KG1 (cell line): Measurements from ENCODE around the gene RBPJL.

Experiments used
- DNase-seq: peaks from one replicate; lab custom pipeline; 2025; lab: John Stamatoyannopoulos, UW

The RBPJL gene, protein sequence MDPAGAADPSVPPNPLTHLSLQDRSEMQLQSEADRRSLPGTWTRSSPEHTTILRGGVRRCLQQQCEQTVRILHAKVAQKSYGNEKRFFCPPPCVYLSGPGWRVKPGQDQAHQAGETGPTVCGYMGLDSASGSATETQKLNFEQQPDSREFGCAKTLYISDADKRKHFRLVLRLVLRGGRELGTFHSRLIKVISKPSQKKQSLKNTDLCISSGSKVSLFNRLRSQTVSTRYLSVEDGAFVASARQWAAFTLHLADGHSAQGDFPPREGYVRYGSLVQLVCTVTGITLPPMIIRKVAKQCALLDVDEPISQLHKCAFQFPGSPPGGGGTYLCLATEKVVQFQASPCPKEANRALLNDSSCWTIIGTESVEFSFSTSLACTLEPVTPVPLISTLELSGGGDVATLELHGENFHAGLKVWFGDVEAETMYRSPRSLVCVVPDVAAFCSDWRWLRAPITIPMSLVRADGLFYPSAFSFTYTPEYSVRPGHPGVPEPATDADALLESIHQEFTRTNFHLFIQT

DNA sequence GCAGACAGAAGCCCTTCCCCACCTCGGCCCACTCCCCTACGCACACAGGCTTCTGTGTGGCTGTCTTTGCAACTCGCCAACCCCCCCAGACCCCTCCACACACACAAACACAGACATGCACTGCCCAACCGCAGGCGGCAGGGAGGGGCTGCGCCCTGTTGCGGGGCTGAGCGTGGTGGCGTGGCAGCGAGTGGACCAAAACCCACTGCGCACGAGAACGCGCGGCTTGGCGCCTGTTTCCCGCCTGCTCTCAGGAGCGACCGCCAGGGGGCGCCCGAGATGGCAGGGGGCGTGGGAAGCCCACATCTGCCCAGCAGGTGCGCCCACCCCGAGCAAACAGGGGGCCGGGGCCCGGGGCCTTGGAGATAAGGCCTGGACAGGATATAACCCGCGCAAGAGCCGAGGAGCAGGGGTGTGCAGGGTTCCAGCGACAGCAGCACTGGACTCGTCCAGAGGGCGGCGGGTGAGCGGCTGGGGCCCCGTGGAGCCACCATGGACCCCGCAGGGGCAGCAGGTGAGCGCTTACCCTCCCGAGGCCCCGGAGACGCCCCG lies at the start of gene RBPJL:
TSS of gene RBPJL (plus strand) at position 410 of the 552 bp plus-strand sequence. CDS start at position 493, 83 bp downstream.
- no peak for DNase-seq

DNA sequence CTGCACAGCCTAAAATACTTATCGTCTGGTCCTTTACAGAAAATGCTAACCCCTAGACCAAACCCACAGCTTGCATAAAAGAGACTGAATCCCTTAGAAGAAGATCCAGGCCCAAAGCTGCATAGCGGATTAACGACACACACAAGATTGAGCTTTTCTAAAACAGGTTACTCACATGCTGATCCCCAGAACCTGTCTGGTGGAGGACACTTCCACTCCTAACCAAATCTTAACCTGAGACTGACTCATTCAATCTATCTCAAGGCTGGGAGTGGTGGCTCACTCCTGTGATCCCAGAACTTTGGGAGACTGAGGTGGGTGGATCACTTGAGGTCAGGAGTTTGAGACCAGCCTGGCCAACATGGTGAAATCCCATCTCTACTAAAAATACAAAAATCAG lies 49.5 kb upstream of the RBPJL start:
- no peak for DNase-seq

DNA sequence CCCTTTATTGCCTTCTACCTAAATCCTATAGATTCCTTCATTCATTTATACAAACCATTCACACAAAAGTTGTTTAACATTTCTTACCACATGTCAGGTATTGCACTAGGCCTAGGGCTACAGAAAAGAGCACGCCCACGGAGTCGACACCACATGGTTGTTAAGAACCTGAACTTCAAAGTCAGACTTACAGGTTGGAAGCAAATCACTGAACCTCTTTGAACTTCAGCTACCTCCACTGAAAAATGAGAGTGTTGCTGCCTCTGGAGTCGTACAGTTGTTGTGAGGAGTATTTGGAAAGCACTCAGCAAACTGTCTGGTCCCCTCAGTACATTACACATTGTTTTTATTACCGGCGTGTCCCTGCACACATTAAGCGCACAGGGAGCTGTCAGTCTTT lies 48.9 kb upstream of the RBPJL start:
- no peak for DNase-seq

DNA sequence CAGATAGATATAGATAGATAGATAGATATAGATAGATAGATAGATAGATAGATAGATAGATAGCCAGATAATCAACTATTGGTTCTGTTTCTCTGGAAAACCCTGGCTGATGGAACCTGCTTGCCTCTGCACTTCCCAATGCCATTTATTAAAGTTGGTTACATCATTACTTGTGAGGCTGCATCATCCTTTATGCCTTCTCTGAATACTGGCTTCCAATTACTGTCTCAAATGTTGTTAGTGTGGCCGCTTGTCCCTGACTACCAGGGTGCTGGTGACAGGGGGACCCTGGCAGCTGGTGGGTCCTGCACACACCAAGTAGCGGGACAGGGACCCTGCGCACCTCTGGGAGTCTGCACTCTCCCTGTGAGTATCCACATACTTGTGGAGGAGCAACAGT lies 48.4 kb upstream of the RBPJL start:
- DNase-seq: no peak

DNA sequence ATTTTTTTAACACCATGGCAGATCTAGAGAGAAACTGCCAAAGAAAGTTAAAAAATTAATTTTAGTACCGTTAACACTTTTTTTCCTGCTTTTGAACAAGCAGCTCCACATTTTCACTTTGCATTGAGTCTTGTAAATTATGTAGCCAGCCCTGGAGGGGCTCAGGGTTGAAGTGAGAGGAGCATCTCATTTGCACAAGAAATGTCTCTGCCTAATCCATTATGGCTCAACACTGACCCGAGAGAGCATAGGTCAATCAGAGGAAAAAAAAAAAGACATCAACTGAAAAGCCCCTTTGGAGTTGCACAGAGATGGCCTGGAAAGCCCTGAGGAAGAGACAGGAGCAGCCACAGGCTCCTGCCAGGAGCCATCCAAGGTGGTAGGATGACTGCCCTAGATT lies 48.0 kb upstream of the RBPJL start:
- DNase-seq: no peak

DNA sequence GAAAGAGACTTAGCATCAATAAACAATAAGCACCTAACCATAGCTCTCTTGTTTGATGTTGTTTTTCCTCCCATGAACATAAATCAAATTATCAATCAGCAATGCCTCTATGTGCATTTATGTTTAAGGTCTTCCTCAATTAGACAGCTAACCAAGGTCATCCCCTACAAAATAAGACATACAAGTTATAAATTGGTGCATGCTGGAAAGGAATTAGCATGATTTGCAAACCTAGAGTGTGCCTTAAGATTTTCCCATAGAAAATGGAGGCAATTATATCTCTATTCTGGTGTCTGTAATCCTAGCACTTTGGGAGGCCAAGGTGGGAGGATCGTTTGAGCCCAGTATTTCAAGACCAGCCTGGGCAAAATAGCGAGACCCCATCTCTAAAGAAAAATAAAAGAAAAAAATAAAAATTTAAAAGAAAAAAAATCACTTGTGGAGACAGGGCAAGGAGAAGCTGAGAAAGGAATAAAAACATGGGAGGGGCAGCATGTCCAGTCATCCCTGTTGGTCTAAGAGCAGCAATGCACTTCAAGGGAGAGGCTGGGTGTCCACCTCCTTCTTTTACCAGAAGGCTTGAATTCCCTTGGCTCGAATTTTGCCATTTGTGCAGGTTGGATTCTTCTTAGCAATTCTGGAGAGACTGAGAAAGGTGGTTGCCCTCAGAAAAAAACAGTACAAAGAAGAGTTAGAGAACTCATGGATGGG lies 42.9 kb upstream of the RBPJL start:
- DNase-seq: no peak

DNA sequence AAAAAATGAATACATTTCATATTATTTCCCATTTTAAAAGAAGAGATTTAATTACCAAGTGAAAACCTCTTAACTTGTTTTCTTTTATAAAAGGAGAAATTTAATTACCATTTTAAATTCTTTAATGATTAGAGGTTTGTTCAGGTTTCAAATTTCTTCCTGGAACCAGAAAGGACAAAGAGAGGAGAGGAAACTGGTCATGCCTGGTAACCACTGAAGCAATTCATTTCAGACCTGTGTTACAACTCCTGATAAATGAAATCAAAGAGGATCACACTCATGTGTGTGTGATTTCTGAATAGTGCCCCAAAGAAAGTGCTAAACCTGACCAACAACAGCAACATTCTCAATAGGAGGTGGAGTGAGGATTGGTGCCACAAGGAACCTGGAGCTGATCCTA lies 39.7 kb upstream of the RBPJL start:
- no peak for DNase-seq

DNA sequence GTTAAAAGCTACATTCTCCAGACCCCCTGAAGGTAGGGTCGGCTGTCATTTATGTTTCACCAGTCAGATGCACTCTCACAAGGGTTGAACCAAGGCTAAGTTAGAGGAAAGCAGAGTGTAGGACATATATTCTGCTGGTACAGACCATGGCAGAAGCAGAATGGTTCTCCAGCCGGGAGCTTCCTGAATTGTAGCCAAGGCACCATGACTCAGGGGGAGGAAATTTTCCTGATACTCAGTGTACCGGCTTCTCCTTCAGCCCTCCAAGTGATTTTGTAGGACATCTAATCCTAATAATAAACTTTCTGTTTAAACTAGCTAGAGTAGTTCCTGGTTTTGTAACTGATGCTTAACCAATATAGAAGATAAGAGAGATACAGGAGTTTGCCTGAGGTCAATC lies 38.1 kb upstream of the RBPJL start:
- DNase-seq: no peak

DNA sequence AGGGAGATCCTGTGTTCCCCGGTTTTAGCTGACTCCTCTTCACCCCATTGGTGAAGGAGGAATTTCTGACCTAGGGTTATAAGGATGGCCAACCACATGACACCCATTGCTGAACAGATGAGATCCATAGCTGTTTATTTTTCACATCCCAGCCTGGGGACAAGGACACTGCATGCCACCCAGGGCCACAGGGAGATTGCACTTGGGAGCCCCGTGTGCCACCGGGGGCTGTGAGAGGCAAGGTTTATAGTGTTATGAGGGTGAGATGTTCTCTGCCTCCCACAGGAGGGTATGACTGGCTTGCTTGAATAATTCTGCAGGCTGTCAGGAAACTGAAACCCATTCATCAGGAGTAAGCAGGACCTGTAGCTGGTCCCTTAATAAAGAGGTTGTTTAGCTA lies 37.6 kb upstream of the RBPJL start:
- no peak for DNase-seq

DNA sequence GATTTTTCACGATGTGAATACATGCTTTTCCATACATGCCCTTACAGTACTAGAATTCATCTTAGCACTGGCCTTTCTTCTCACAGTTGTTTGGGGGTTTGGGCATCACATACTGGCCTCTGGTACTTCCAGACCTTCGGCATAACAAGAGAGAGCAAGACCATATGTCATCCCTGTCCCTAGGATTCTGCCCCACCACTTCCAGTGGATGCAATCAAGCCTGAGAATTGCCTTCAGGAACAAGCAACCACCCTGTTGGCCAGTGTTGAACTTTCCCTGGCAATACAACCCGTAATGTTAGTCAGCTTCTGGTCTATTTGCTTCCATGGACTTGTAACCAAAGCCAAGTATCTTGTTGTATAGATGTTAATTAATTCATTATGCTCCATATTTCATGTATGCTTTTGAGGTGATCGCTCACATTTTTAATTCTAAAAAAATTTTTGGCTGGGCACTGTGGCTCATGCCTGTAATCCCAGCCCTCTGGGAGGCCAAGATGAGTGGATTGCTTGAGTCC lies 36.8 kb upstream of the RBPJL start:
- DNase-seq: no peak

DNA sequence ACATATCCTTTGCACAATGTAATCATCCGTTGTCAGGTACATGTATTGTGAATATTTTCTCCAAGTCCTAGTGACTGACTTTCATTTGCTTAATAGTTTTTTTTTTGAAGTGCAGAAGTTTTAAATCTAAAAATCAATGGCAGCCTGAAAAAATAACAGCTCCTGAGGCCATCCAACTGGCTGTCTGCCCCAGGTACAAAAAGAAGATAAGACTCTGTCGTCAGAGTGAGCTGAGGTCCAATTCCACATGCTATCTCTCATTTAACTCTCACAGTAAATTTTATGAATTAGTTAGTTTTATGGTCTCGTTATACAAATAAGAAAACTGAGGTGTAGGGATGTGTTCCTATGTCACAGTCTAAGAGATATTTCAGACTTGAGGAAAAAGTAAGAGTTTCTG lies 31.3 kb upstream of the RBPJL start:
- DNase-seq: no peak

DNA sequence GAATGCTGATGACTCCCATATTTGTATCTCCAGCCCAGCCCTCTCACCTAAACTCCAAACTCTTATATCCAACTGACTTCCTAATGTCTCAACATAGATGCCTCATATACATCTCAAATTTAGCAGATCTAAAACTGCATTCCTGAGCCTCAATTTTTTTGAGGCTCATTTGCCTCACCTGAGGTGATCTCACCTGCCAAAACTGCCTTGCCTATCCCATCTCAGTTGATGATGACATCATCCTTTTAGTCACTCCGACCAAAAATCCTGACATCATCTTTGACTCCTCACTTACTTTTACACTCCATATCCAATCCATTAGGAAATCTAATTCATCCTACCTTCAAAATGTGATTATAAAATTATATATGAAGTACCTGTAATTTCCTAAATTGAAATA lies 26.6 kb upstream of the RBPJL start:
- no peak for DNase-seq

DNA sequence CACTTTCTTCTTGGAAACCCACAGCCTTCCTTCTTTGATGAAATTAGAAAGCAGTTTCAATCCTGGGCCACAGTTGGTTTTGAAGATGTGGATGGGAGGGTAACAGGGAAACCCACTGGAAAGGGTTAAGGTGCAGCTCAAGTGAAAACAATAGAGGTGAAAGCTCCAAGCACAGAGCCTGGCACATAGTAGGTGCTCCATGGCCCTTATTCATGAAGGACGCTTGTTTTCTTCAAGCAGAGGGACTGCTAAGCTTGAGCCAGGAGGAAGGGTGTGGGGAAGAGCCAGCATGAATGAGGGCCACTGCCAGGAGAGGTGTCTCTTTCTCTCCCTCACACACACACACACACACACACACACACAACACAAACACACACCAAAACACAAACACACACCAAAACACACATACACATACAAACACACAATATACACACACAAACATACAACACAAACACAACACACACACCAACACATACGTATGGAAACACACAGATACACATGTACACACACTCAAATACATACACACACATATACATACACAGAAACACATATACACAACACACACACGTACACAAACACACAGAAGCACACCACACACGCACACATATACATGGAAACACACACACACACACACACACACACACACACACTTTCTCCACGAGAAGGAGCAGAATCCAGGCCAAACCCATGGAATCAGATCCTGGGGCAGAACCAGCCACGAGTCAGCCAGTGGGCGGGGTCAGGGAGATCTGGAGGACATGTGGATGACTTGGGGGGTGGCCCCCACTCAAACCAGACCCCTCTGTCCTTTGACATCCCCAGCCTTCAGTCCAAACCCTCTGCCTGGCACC lies 23.7 kb upstream of the RBPJL start:
- DNase-seq: no peak

DNA sequence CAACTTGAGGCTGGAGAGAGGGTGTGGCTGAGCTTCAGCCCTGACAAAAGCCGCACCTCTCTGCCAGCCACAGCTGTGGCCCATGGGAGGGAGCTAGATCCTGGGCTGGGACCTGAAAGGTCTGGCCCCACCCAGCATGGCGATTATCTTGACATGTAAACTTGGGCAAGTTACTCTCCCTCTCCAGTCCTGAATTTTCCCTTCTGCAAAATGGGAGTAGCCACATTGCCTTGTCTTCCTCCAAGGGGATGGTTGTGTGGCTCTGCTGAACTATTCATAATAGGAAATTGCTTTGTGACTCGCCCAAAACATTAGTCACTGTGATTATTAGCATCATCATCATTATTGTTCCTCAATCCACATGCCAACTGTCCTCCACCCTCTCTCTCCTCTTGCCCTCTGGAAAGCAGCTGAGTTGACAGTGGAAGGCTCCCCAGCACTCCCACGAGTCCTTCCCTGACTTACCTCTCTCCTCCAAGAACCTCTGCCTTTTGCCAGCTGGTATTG lies 23.0 kb upstream of the RBPJL start:
- DNase-seq: no peak

DNA sequence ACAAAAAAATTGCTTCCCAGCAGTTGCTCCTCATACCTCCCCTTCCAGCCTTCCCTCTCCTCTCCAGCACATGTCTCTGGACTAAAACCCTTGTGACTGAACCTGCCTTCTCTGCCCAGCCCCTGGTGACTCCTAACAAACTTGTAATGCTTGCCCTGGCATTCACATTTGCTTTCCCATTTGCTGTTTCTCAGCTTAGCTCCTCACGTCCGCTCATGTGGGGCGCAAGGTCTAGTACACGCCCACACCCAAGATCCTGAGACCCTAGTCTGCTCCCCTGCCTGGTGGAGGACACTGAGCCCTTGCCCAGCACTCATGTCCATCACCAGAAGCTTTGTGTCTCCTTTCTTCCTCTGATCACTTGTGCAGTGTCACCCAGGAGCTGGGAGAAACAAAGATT lies 18.3 kb upstream of the RBPJL start:
- no peak for DNase-seq

DNA sequence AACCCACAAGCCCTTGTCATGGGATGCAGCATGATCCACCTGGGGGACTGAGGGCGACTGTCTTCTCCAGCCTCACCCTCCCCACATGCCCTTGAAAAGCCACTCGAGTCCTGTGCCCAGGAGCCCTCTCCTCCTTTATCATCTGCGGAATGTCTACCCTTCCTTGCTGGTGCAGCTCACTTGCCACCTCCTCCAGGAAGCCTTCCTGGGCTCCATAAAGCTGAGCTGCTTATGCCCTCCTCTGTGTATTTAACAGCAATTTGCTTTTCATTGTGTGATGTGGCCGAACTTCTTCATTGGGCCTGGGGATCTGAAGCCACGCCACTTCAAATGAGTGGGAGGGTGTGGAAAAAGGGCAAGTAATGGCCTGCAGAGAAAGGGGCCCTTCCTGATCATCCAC lies 17.8 kb upstream of the RBPJL start:
- DNase-seq: no peak

DNA sequence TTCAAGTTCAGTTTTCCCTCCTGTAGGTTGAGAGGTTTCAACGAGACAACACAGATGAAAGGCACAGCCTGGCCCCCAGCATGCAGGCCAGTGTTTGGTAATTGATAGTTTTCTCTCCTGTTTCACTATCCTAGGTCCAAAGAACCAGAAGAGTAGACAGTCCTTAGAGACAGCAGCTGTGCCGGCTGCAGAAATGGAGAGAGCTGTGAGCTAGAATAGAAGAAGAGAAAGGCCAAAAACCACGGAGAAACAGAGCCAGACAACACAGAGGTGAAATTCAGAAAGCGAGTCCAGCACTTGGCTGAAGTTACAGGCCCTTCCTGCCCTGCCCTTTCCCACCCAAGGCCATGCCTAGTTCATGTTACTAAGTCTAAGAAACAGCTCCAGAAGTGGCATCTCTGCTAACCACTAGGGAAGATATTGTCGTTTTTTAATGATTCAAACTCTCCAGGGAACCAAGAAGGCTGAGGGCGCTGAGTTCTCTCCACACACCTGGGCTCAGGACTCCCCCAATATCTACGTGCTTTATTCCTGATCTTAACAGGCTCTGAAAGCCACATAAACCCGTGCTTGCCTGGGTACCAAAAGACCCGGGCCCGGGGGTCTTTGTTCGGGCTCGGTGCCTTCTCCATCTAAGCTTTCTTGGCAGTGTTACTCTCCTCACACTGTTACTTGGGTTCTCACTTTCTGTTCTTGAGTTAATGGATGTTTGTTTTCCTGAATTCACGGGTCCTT lies 16.5 kb upstream of the RBPJL start:
- no peak for DNase-seq

DNA sequence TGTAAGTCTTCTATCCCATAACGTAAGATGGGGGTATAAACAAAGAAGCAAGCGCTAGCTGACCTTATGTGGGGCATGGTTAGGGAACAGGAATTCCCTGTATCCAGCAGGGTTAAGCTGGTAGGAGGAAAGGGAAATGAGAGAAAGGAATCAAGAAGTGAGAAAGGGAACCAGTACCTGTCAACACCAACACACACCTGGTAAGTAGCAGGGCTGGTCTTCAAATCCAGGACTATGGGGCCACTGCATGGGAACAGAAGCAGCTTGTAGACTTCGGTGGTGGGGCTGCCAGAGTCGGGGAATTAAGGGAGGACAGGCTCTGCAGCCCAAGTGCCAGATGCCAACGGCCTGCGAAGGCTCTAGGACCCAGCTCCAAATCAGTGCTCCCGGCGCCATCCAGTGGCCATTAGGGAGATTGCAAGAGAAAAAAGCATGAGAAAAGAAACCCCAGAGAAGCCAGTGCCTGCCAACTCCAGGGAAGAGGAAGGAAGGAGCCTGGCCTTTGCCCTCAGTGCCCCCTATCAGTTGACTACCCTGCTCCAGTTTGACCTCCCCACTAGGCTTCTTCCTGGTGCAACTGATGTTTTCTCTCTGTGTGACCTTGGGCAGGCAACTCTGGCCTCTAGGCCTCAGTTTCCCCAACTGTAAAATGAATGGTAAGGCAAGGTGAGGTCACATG lies 15.8 kb upstream of the RBPJL start:
- peak; percentile 67 for DNase-seq

DNA sequence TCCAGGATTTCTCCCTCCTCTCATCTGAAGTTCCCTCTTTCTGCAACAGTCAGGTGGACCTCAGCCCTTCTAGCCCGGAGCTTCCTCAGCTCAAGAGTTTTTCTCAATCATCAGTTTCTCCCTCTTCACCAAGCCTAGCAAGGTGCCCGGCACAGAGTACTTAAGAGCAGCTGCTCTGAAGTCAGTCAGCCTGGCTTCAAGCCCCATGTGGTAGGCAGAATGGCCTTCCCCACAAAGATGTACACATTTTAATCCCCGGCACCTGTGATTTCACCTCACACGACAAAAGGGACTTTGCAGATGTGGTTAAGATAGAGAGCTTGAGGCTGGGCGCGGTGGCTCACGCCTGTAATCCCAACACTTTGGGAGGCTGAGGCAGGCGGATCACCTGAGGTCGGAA lies 15.1 kb upstream of the RBPJL start:
- DNase-seq: no peak

DNA sequence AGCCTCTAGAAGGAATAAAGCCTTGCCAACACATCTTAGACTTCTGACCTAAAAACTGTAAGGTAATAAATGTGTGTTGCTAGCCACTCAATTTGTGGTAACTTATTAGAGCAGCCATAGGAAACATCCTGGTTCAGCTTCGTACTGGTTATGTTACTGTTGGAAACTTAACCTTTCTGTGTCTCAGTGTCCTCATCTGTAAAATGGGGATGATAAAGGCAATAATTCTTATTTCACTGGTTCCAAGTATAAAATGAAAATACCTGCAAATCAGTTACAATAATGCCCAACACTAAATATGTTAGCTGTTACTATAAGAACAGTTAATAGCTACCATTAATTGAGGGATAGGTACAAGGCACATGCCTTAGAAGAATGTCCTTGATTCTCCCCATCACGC lies 14.3 kb upstream of the RBPJL start:
- no peak for DNase-seq
